Activated gamma-delta T cell treated with anti-CD3 and anti-CD28 coated beads, Interleukin-2, amount 50 U/mL, for 16 hours (primary cell): ENCODE data around the gene FAM25A.
"Not testable (repeated sequence)": the region's sequence is repeated elsewhere in the genome, so short reads cannot be mapped to it uniquely, and the experiment has no call there.

Source experiments
- DNase-seq: peaks from one replicate; pipeline ENCODE4 v3.0.0-alpha.2; 2020; ENCODE audit warnings: low read depth

FAM25A gene

DNA sequence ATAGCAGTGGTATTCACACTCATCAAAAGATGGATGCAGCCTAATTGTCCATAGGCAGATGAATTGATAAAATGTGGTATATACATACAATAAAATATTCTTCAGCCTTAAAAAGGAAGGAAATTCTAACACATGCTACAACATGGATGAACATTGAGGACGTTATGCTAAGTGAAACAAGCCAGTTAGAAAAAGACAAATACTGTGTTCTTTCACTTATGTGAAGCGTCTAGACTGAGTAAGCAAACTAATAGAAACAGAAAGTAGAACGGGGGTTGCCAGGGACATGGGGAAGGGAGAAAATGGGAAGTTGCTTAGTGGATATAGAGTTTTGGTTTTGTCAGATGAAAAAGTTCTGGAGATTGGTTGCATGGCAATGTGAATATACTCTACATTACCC, 6.6 kb upstream of the FAM25A start:
- DNase-seq = not testable (repeated sequence)

DNA sequence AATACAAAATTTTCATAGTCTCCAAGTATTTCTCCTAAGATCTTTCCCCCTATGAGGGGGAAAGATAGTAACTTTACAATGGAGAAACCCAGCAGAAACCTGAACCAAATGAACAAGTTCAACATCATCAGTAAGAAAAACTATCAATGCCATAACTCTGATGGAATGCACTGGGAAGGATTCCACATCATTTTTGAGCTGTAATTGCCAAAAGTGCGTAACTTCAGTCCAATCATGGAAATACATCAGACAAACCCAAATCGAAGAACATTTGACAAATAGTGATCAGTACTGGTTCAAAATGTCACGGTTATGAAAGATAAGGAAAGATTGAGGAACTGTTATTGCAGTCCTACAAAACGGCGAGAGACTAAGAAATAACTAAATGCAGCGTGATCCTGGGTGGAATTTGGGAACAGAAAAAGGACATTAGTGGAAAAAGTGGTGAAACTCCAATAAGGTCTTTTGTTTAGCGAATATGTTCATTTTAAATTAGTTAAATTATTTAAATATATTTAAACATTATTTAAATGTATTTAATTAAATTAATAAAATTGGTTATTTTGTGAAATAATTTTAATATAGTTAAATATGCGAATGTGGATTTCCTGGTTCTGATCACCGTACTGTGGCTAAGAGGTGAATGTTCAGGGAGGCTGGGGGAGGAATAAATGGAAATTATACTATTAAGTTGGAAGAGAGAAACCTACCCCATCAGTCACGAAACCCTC, 4.9 kb upstream of the FAM25A start:
- not testable (repeated sequence) for DNase-seq

GRCh38 chr10:87018127-87018526, 2.0 kb upstream of the FAM25A start:
- not testable (repeated sequence) for DNase-seq

GRCh38 chr10:87019066-87019465, 1.0 kb upstream of the FAM25A start:
- not testable (repeated sequence) for DNase-seq

GRCh38 chr10:87019504-87019903, 590 bp upstream of the FAM25A start:
- not testable (repeated sequence) for DNase-seq

DNA sequence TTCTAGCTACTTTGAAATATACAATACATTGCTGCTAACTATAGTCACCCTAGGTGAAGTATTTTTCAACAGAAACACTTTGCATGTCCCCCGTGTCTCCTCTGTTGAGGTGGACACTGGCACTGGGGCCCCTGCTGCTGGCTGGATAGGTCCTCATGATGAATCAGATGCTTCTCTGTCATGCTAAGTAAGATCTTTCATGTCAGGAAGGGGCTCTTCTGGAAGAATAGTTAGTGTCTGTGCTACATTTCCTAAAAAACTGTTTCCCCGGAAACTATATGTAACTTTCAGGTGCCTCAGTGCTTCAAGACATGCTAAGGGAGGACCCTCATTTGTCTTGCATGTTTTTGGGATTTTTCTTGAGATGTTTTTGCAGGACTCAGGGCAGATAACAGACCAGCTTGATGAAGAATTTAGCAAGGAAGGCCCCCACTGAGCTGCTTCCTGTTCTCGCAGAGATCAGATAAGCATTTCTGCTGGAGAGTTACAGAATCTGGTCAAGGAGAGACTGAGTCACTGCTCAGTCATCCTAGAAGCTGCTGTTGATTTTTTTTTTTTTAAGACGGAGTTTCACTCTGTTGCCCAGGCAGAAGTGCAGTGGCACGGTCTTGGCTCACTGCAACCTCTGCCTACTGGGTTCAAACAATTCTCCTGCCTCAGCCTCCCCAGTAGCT, 5.3 kb downstream of the FAM25A start:
- DNase-seq = not testable (repeated sequence)

DNA sequence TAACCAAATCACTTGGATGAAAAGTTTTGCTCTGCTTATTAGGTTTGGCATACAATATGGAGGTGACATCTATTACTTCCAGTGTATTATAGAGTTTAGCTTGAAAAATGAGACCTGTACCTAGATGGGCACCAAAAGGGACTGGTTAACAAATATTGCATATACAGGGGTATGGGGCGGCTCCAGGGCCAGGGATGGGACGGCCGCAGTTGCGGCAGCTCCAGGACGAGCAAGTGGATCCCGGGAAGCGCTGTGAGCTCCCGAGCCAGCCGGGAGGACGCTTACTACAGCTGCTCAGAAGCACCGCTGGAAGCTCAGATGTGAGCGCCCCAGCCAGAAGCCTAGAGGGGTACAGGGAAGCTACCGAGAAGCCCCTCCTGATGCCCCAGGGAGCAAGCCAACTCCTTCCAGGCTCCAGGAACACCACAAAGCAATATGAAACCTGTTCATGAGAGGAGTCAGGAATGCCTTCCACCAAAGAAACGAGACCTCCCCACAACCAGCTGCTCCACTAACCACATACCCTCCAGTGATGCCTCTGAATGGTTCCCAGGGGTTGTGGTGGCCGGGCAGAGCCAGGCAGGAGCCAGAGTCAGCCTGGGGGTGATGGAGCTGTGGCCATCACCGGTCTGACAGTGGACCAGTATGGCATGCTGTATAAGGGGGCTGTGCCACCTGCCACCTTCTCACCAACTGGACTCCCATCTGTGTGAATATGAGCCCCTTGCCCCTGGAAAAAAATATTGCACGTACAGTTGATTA, 6.8 kb downstream of the FAM25A start:
- not testable (repeated sequence) for DNase-seq

GRCh38 chr10:87030419-87030818, 10.3 kb downstream of the FAM25A start:
- not testable (repeated sequence) for DNase-seq

GRCh38 chr10:87030912-87031635, 11.0 kb downstream of the FAM25A start:
- DNase-seq = no peak

- no peak for DNase-seq
These were observed 16.5 kb downstream of the FAM25A start for GRCh38 chr10:87036623-87037022.

DNA sequence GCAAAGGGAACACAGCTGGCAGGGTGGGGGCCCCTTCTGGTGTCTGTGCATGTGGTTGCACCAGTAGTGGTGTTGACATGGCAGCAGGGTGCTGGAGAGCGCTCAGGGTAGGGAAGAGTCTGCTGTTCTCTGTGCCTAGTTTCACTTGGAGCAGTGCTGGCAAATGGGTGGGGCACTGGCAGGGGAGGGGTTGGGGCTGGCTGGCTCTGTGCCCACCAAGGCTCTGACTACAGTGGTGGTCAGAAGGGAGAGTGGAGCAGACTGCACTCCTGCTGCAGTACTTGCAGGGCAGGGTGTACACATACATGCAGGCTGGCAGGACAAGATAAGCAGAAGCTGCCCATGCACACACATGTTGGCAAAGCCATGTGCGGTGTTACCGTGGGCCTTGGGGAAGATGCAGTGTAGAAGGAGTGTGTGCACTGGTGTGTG, 18.2 kb downstream of the FAM25A start:
- no peak for DNase-seq

DNA sequence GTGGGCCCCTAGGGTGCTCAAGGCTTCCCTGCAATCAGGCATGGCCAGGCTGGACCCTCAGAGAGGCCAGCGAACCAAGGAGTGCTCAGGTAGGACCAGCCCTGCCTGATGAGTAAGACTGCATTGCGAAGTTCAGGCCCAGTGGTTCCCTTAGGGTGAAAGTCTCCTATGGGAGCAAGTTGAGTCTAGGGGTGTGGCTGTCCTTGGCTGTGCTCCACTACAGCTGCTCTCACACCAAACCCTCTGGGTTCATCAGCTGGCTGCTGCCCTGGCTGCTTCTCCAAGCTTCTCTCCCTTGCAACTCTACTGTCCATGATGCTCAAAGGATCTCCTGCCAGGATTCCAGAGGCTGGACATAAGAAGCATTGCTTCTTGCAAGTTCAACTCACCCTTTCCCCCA, 18.7 kb downstream of the FAM25A start:
- no peak for DNase-seq

- DNase-seq = not testable (repeated sequence)
These were observed 23.5 kb downstream of the FAM25A start for GRCh38 chr10:87043579-87043978.

- DNase-seq = no peak
These were observed 25.4 kb downstream of the FAM25A start for GRCh38 chr10:87045434-87045938.

GRCh38 chr10:87053111-87053510, 33.0 kb downstream of the FAM25A start:
- no peak for DNase-seq

GRCh38 chr10:87053577-87054181, 33.6 kb downstream of the FAM25A start:
- no peak for DNase-seq

DNA sequence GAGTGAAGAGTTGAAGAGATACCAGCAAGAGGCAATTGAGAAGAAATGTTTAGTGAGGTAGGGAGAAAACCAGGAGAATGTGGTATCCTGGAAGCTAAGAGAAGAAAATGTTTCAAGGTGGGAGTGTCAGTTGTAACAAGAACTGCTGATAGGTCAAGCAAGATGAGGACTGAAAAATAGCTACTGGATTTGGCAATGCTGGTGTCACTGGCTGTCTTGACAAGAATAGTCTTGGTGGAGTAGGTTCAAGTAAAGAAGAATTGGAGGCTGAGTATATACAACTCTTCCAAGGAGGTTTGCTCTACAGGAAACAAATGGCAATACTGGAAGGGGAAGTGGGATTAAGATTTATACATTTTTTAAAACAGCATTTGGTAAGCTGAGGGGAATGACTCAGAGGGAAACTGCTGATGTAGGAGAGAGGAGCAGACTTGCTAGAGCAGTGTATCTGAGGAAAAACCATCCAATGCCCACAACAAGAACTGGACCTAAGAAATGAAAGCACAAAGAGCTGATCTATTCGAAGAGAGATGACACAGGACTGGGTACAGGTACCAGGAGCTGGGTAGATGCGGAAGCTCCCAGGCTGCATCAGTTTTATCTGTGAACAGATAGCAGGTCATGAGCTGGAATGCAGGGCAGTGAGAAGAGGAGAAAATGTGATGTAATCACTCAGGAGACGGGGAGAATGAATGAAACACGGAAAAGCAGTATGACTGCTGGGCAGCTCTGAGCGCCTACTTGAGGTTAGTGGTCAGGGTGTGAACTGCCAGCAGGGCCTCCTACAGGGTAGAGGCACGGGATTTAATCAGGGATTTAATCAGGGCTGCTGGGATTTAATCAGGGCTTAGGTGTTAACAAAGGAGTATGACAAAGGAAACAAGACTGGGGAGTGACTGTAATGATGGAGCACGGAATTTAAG, 34.5 kb downstream of the FAM25A start:
- DNase-seq = no peak

GRCh38 chr10:87058171-87058570, 38.1 kb downstream of the FAM25A start:
- no peak for DNase-seq

- no peak for DNase-seq
These were observed 39.3 kb downstream of the FAM25A start for GRCh38 chr10:87059401-87059800.

DNA sequence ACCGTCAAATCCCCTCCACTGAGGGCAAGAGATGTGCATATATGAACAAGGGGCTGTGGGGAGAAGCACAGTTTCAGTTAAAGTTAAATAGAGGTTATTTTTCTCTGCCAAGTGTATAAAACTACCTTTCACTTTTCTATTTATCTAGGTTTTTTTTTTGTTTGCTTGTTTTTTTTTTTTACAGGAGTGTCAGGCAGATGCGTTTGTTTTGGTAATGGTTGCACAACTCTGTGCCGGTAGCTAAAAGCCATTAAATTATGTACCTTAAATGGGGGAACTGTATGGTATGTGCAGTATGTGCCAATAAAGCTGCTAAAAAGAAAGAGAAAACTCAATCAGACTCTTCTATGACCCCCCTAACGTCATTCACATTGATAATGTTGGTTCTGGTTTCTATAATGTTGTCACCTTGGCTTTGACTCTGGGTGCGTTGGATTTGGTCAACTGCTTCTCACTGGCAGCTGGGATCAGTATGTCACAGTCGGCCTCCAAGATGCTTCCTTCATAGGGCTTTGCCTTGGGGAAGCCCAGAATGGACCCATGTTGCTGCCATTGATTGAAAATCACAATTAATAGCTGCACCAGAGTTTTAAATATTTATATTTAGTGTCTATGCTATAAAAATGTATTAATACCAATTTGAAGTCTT, 40.3 kb downstream of the FAM25A start:
- DNase-seq = no peak
